HuH-7.5 (cell line): ENCODE data around the gene CLCC1.

Experiments used
- DNase-seq: peaks from one replicate; pipeline ENCODE4 v3.0.0; 2011; ENCODE audit warnings: low spot score

CLCC1 gene

DNA sequence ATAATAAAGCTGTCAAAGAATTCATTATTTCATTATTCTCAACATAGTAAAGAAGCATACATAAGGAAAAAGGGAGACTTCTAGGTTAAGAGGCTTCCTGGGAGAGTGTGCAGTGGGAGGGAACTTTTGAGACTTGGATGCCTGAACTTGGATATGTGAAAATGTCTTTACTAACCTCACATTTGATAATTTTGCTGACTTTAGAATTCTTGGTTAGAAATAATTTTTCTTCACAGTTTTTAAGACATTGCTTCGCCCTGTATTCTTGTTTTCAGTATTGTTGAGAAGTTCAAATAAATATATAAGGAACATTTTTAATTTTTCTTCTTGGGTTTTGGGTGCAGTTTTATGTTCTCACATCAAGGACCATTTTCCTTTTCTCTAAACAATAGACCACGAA is 46.5 kb downstream of the CLCC1 start:
- no peak for DNase-seq
